Activated B cell treated with CpG ODN at 0.5 μM for 24 hours (primary cell): ENCODE results near the gene MORC4. TPM values are rescaled to one million over a fixed set of nuclear protein-coding genes. Genes with fewer than 3 reads are reported as not detected.

Experiments
- ATAC-seq: fragments of 200-7000 bp; cut with Tn5 transposase; one replicate; pipeline ENCODE4 v1.10.0; 2021; ENCODE audit warnings: low read depth, mild to moderate bottlenecking, moderate library complexity
- CTCF ChIA-PET: fragments of 350-600 bp; sonication (Branson Sonifier 250); formaldehyde crosslinking; loops from one replicate; lab custom pipeline; 2021; ENCODE audit warnings: antibody characterized with exemption; lab: Charles Lee
- POLR2A ChIA-PET: fragments of 350-600 bp; sonication (Branson Sonifier 250); formaldehyde crosslinking; loops from one replicate; lab custom pipeline; 2021; ENCODE audit warnings: antibody characterized with exemption; lab: Charles Lee
- DNase-seq: peaks from one replicate; pipeline ENCODE4 v3.0.0; 2022
- H3K27ac Mint-ChIP-seq: one replicate; pipeline ENCODE4 v1.8.0; 2020; ENCODE audit warnings: mixed read lengths
- H3K27me3 Mint-ChIP-seq: one replicate; pipeline ENCODE4 v1.8.0; 2021; ENCODE audit warnings: mixed read lengths
- H3K36me3 Mint-ChIP-seq: one replicate; pipeline ENCODE4 v1.8.0; 2021; ENCODE audit warnings: low read depth, mixed read lengths
- H3K4me1 Mint-ChIP-seq: one replicate; pipeline ENCODE4 v1.8.0; 2021; ENCODE audit warnings: mixed read lengths
- H3K4me3 Mint-ChIP-seq: one replicate; pipeline ENCODE4 v1.8.0; 2020; ENCODE audit warnings: mild to moderate bottlenecking, mixed read lengths
- H3K9me3 Mint-ChIP-seq: one replicate; pipeline ENCODE4 v1.8.0; 2020; ENCODE audit warnings: mixed read lengths
- CTCF ChIP-seq: fragments of 200-600 bp; IDR thresholded peaks from one replicate; pipeline ENCODE4 v1.8.0; 2022; ENCODE audit warnings: antibody characterized with exemption, mild to moderate bottlenecking
- intact Hi-C: fragments of 100-400 bp; cut with micrococcal nuclease; formaldehyde crosslinking; loops from one replicate; pipeline ENCODE4 v1.15.1; 2024
- total RNA-seq: library from RNA; stranded (reverse); gene quantifications from 2 replicates; pipeline ENCODE4 v1.2.3, GENCODE V29; 2022

The MORC4 gene
- total RNA-seq, 1 donor from 2014 or later, result 4.1 TPM

- DNase-seq (no peak), ATAC-seq (no peak)
- TF ChIP-seq CTCF, result no peak
- CTCF ChIA-PET, result no interaction called here
- intact Hi-C loops, result no loop called here
- Mint-ChIP-seq H3K4me1 (no peaks in the 10 kb centered on the region), H3K27ac (no peak overlapping the region), H3K36me3 (peaks cover 1% of the 10 kb centered on the region), H3K27me3 (no peaks in the 10 kb centered on the region), H3K9me3 (no peaks in the 10 kb centered on the region), H3K4me3 (no peak overlapping the region)
- POLR2A ChIA-PET, result no interaction called here
Measured at GRCh38 chrX:106950381-106950780, 49.6 kb downstream of the MORC4 start.

GRCh38 chrX:106949366-106949765, 50.6 kb downstream of the MORC4 start:
- Mint-ChIP-seq H3K27me3 (no peaks in the 10 kb centered on the region), H3K4me3 (no peak overlapping the region), H3K27ac (no peak overlapping the region), H3K4me1 (no peaks in the 10 kb centered on the region), H3K9me3 (no peaks in the 10 kb centered on the region), H3K36me3 (no peaks in the 10 kb centered on the region)
- CTCF ChIA-PET, result no interaction called here
- intact Hi-C loops, result no loop called here
- TF ChIP-seq CTCF, result no peak
- no peak for ATAC-seq
- DNase-seq, result no peak
- POLR2A ChIA-PET, result no interaction called here

GRCh38 chrX:106948641-106949040, 51.4 kb downstream of the MORC4 start:
- Mint-ChIP-seq H3K36me3 (no peaks in the 10 kb centered on the region), H3K27ac (no peak overlapping the region), H3K27me3 (no peaks in the 10 kb centered on the region), H3K4me1 (no peaks in the 10 kb centered on the region), H3K9me3 (no peaks in the 10 kb centered on the region), H3K4me3 (no peak overlapping the region)
- intact Hi-C loops, result no loop called here
- ChIA-PET CTCF (no interaction called here), POLR2A (no interaction called here)
- TF ChIP-seq CTCF, result no peak
- DNase-seq (no peak), ATAC-seq (no peak)

- Mint-ChIP-seq H3K27me3 (no peaks in the 10 kb centered on the region), H3K27ac (no peak overlapping the region), H3K4me3 (no peak overlapping the region), H3K36me3 (peaks cover 6% of the 10 kb centered on the region), H3K9me3 (no peaks in the 10 kb centered on the region), H3K4me1 (no peaks in the 10 kb centered on the region)
- CTCF ChIA-PET, result no interaction called here
- ATAC-seq, result no peak
- intact Hi-C loops, result no loop called here
- POLR2A ChIA-PET, result no interaction called here
- TF ChIP-seq CTCF, result no peak
- DNase-seq, result no peak
Measured at GRCh38 chrX:106946464-106946863, 53.5 kb downstream of the MORC4 start.

DNA sequence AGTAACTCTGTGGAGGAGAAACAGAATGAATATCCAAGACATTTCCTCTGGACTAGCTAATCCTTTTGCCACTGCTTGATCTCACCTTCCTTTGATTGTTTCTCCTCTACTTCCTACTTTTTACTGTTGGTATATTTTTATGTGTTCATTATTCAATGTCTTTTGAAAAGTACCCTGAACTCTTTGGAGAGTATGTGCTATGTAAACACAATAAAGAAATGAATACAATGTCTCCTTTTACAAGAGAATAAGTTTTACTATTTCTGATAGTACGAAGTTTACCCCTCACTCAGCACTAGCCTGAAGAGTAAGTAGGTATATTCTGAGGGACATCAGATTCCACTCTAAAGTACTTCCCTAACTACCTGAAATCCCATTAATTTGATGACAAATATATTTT, 59.9 kb downstream of the MORC4 start:
- Mint-ChIP-seq H3K27me3 (no peaks in the 10 kb centered on the region), H3K4me1 (no peaks in the 10 kb centered on the region), H3K4me3 (no peak overlapping the region), H3K9me3 (no peaks in the 10 kb centered on the region), H3K27ac (no peak overlapping the region), H3K36me3 (peaks cover 6% of the 10 kb centered on the region)
- CTCF ChIA-PET, result no interaction called here
- intact Hi-C loops, result no loop called here
- POLR2A ChIA-PET, result no interaction called here
- ATAC-seq (no peak), DNase-seq (no peak)
- TF ChIP-seq CTCF, result no peak
